ENCODE measurements around the gene MNT. TPM values are rescaled to one million over a fixed set of nuclear protein-coding genes. Genes with fewer than 3 reads are reported as not detected.

MNT gene
- total RNA-seq, 1 experiment from 2014 or later = 1.7 TPM

DNA sequence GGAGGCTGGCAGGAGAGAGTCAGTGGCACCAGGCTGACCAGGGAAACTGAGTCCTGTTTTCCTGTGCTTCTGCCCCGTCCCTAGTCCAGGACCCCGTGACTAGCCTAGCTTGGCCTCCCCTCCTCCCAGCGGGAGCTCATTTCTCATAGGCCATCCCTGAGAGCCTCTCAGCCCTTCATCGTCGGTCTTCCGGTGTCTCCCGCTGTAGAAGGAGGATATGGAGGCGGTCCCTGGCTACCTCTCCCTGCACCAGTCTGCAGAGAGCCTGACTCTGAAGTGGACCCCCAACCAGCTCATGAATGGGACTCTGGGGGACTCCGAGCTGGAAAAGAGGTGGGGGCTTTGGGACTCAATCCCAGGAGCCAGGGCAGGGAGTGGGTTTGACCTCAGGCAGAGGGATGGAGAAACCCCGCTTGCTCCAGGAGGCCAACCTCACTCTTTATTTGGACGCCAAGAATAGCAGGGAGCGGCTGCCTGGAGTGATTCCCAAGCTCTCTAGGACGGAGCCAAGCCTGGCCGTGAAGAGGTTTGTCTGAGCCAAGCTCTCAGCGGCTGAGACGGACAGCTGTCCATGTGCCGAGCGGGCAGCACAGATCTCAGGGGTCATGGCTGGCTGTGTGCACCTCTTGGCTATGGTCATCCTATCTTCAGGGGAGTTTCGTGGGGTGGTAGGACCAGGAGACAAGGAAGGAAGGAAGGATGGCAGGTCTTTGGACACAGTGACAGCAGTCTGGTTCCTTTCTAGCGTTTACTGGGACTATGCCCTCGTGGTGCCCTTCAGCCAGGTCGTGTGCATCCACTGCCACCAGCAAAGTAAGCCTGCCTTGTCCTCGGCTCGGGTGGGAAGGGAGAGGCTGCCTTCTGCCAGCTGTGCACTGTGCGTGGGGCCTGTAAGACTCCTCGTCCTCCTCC lies 36.8 kb downstream of the MNT start:
- DNase-seq (ENCODE audit: low read depth) = no peak

DNA sequence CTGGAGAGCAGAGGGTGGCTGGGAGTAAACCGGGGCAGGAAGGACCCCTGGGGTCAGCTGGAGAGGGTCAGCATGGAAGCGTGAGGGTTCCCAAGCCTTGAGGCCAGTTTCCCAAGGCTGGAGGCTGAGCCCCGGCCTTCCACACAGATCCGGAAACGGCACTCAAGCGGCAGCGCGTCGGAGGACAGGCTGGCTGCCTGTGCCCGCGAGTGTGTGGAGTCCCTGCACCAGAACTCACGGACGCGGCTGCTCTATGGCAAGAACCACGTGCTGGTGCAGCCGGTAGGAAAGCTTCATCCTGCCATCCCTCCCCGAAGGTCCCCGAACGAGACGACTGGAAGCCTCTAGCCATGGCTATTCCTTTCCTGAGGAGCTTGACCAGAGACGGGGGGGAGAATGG lies 37.5 kb downstream of the MNT start:
- DNase-seq (ENCODE audit: low read depth) = no peak

DNA sequence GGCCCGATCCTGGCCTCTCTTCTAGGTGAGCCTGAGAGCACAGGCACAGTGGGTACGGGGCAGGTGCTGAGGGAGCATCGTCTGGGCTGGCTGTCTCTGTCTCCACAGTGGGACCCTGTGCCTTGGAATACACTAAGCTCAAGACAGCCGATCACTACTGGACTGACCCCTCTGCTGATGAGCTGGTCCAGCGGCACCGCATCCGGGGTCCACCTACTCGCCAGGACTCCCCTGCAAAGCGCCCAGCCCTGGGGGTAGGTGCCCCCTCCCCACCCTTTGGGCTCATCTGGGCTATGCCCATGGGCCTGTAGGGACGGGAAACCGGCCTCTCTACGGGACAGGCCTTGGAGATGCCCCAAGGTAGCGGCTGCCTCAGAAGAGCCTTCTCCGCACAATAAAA lies 38.0 kb downstream of the MNT start:
- no peak for DNase-seq (ENCODE audit: low read depth)

DNA sequence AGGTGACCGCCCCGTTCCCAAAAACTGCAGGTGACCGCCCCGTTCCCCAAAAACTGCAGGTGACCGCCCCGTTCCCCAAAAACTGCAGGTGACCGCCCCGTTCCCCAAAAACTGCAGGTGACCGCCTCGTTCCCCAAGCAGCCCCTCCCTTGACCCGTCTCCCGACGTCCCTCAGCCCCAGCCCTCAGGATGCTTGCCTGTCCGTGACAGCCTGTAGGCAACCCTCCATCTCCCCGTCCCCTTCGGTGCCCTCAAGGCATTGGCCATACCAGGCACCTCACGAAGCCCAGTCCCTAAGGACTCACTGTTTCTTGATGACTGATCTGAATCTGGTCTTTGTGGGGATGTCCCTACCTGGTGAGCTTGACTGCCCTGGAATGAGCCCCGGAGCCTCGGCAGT lies 38.4 kb downstream of the MNT start:
- DNase-seq (ENCODE audit: low read depth) = no peak

DNA sequence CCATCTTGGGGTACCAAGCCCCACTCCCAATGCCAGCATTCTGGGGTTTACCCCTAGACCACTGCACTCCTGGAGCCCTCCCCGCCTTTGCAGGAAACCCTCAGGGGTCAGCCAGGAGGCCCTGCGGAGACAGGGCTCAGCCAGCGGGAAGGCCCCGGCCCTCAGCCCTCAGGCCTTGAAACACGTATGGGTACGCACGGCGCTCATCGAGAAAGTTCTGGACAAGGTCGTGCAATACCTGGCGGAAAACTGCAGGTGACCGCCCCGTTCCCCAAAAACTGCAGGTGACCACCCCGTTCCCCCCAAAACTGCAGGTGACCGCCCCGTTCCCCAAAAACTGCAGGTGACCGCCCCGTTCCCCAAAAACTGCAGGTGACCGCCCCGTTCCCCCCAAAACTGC lies 38.8 kb downstream of the MNT start:
- no peak for DNase-seq (ENCODE audit: low read depth)

DNA sequence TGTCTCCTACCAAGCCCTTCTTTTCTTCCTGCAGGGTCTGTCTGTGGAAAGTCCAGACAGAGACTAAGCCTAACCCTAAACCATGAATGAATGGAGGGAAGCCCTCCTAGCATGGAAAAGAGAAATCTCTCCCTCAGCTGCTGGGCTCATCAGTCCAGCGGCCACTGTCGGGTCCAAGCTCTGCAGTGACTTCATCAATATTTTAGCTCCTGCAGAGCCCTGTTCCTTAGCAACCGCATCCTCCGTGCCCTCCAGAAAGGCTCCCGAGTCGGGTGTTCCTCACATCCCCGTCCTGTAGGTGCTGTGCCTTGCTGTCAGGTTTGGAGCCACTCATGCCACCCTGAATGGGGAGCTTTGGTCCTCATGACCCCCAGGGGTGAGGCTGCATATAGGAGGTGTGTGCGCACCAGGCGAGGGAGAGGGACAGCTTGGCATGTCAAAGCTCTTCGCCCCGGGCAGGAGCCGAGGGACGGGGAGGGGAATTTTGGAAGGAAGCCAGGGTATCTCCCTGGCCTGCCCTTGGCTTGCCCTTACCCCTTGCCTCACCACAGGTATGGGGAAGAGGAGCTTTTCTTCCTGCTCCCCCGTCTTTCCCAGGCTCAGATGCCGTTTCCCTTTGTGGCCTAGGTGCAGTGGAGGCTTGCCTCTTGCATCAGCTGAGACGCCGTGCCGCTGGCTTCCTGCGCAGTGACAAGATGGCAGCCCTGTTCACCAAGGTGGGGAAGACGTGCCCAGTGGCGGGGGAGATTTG lies 39.7 kb downstream of the MNT start:
- DNase-seq (ENCODE audit: low read depth) = no peak

DNA sequence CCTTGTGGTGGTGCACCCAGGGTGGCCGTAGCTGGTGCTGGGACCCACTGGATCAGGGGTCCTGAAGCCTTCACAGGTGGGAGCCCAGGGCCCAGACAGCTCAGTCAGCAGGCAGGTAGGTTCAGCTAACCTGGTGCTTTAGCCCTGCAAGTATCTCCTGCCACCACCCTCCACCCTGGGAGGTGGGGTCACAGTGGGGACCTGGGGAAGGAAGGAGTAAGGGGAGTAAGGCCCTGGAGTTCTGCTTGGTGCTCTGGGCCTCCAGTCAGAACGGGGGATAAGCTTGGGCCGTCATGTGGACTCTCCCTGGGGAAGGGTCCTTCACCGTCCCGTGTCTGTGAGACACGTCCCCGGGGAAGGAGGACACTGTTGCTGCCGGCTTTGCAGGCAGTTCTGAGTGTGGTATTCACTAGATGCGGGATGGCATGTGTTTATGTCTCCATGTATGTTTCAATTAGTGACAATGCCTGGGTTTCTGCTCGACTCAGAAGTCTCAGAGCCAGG lies 42.9 kb downstream of the MNT start:
- no peak for DNase-seq (ENCODE audit: low read depth)

DNA sequence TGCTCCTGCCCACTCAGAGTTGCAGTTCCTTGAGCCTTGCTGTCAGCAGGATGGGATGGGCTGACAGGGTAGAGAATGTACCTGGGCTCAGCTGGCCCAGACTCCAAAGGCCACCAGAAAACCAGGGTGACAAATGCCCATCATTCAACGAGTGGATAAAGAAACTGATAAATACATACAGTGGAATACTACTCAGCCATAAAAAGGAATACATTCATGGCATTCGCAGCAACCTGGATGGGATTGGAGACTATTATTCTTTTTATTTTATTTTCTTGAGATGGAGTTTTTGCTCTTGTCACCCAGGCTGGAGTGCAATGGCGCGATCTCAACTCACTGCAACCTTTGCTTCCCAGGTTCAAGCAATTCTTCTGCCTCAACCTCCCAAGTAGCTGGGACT lies 43.6 kb downstream of the MNT start:
- no peak for DNase-seq (ENCODE audit: low read depth)

DNA sequence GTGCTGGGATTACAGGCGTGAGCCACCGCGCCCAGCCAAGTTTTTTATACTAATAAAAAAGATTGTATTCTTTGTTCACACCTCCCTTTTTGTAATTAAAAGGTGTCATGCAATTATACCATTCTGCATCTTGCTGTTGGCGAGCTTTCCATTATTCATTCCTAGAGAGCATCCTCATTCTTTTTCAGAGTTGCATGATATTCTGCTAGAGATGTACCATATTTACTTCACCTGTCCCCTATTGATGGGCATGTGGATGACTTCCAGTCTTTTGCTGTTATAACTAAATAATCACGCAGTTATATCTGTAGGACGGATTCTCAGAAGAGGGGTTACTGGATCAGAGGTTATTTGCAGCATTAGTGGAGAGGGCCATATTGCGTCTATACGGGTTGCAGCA lies 46.5 kb downstream of the MNT start:
- DNase-seq (ENCODE audit: low read depth) = no peak

DNA sequence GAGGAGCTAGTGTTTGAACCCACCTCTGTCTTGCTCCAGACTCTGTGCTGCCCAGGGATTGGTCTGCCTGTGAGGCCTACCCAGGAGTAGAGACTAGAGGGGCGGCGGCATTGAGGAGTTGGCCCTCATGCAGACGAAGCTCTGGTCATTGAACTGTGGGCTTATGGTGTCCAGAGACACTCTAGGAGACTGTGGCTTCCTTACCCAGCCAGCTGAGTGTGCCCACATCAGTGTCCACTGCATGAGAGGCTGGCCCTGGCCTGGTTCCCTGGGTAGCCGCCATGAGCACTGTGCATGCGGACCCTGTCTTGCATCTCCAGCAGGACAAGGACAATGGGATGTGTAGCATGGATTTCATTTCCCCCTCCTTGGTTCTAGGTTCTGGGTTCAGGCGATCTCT lies 49.6 kb downstream of the MNT start:
- no peak for DNase-seq (ENCODE audit: low read depth)

DNA sequence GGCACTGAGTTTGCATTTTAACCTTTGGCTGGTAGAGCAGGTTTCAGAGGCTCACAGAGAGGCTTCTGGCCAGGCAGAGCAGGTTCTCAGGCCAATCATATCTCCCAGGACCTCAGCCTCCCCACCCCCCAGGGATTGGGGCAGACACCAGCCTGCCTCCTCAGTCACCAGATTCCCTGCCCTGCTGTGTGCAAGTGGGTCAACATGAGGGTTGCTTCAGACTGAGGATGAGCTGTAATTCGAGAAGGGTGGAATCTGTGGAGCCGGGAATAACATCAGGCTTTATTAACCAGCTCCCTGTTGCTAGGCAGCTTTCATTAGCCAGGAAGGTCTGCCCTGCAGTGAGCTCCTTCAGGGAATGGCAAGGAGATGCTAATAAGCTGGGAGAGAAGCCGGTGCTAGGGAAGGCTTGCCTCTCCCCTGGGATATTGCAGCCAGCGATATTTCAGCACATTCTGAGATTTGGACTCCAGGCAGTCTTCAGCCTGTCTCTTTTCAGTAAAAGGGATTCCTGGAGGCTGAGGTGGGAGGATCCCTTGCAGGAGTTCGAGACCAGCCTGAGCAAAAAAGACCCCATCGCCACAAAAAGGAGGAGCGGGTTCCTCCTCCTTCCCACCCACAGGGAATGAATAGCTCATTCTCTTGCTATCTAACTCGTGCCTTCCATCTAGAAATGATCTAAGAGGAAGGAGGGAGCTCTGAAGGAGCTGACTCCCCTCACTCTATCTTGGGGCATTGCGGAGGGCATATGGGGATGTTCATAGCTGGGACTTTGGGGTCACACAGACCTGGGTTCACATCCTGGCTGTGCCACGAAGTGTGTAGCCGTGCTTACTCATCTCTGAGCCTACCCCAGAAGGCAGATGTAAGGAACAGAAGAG lies 52.8 kb downstream of the MNT start:
- peak; percentile 39 for DNase-seq (ENCODE audit: low read depth)

DNA sequence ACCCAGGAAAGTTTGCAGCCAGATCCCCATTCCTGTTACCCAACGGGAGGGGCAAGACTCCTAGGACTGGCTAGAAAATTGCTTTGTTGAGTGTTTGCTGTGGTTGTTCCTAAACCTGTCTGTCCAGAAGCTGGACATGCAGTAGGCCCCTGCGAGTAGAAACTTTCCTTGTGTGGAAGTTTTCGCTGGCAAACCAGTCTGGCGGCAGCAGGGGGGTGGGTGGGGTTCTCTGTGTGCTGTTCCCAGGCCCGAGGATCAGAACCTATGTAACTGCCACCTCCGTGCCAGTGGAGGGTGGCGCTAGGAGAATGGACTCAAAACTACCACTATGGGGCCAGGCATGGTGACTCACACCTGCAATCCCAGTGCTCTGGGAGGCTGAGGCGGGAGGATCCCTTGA lies 54.4 kb downstream of the MNT start:
- DNase-seq (ENCODE audit: low read depth) = no peak

DNA sequence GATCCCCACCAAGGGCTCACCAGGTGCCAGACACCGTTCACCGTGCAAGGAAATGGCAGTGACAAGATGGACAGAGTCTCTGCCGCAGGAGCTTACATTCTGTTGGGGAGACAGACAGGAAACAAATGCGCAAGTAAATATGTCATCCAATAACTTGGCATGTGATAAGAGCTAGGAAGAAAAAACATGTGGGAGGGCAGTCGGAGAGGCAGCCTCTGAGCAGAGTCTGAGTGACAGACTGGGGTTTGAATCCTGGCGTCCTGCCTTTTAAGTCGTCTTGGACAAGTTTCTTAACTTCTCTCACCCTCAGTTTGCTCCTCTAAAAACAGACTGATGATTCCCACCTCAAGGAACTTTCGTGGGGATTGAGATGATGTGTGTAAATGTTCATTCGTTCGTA lies 56.3 kb downstream of the MNT start:
- DNase-seq (ENCODE audit: low read depth) = no peak

DNA sequence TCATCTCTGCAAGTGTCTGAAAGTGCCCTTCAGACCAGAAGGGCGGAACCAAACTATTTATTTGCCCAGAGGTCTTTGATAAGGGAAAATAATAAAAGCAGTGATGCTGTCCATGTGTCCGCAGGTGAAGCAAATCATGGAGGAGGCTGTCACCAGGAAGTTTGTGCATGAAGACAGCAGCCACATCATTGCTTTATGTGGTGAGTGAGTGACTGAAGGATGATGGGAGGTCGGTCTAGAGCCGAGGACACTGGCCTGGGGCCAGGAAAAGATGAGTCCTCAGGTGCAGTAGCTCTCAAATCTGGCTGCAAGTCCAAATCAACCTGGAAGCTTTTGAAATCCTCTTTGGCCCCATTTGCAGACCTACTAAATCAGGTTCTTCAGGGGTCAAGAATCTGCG lies 57.4 kb downstream of the MNT start:
- DNase-seq (ENCODE audit: low read depth) = no peak

DNA sequence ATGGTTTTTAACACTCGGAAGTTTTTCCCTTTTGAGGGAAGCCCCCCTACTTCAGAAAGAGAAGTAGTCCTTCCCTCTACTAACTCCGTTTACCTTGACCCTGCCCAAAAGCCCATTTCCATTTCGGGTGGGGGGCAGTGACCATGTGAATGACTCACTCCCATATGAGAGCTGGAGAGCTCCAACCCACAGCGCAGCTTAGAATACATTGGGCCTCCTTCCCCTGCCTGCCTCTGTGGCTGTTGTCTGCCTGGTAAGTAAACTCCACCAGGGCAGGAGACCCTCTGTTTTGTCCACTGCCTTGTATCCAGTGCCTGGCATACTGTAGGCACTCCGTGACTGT lies 62.6 kb downstream of the MNT start:
- peak; percentile 37 for DNase-seq (ENCODE audit: low read depth)

DNA sequence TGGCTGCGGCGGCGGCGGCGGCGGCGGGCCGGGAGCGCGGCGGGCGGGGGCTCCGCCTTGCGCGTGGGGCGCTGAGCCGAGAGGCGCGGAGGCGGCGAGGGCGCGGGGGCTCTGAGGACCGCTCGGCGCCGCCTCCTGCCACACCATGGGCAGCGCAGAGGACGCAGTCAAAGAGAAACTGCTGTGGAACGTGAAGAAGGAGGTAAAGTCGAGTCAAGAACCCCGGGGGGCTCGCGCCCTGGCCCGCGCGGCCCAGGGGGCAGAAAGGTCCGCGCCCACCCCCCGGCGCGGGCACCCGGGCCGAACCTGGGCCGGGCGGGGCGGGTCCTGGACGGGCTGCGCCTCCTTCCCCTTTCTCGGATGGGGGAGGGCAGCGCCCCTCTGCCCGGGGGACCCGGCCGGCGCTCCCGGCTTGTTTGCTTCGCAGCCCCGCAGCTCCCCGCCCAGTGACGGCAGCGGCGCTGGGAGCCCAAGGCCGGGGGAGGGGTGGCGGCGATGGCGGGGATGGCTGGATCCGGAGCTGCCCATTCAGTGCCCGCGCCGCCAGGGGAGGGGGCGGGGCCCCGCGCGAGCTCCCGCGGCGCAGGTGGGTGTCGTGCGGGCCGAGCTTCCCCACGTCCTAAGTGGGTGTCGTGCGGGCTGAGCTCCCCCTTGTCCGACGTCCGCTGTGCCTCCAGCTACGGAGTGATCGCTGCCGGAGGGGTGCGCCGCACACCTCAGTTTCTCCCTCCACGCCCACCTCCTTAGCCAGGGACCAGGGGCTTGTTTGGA lies 63.1 kb downstream of the MNT start:
- peak; percentile 79 for DNase-seq (ENCODE audit: low read depth)

DNA sequence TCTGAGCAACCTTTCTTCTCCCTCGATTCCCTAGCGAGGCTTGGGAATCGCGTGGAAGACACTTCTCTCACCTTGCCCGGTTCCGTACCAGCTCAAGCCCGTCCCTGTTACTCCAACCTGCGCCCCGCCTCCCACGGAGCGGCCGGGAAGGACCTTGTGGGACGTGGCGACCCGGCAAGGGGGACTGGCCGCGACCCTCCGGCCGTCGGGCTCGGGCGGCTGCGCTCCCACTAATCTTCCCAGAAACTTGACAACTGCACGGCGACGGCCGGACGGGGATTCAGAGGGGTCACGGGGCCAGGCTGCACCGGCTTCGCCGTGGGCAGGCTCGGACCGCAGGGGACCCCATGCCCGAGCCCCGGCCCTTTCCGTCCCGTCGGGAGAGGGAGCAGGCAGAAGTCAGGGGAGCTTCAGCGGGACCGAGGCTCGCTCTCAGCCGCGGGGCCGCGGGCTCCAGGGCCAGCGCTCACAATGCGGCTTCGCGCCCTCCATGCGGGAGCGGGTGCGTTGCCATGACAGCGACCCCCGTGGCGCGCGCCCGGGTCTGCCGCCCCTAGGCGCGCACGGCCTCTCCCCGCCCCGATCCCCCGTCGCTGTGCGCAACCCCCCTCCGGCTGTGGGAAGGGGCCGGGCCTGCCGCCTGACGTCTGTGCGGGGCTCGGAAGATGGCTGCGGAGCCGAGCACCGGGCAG lies 63.9 kb downstream of the MNT start, which contains the start of gene SGSM2:
TSS of gene SGSM2 (plus strand) at position 650 of the 692 bp plus-strand sequence. CDS start 188 bp downstream, outside the sequence.
- DNase-seq (ENCODE audit: low read depth) = peak; percentile 76

DNA sequence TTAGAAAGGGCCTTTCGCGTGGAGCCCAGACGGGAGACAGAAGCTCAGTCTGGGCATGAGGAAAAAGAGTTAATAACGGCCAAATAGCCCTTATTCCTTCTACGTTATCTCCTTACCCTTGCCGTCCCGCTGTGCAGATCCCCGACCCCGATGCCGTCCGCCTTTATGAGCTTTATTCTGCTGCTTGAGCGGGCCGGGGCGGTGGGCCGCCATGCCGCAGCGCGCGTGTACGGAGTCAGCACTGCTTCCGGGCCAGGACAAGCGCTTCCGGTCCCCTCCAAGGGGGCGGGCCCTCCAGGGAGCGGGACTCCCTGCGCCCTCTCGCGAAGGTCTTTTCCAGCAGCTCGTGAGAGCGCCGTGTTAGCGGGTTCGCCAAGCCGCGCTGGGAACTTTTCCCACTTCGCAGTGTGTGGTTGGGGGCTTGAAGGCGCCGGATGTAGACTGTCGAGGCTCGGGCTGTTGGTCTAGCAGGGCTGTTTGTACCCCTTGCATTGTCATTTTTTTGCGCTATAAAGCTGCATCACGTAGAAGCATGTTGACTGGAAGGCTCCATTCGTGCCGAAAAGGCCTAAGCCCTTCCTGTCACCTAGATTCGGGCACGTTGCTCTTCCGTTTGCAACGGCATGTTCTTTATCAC lies 64.5 kb downstream of the MNT start, which contains the start of gene TSR1:
TSS of gene TSR1 (minus strand) at position 243 of the 637 bp plus-strand sequence. CDS start at position 213, 30 bp downstream.
- peak; percentile 96 for DNase-seq (ENCODE audit: low read depth)

DNA sequence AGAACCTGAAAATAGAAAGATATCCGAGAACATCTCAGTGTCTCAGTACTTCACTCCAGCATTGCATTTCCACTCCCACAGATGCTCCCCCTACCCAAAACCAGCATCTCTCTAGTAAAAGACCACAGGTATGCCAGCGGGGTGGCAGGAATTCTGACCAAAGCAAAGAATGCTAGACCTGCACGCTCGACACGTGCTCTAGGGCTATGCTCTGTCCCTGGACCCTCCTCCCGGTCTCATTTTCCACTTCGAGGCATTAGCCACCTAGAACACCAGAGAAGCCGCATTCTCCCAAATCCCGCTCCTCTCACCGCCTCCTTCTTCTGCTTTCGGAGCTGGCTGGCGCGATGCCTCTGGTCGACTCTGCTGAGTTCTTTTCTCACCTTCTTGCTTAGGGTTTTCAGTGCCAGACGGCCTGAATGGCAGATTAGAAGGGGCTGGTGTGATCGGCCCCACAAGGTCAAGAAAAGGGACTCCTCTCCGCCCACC lies 65.1 kb downstream of the MNT start:
- peak; percentile 30 for DNase-seq (ENCODE audit: low read depth)

All from Daoy (cell line).